IMR-90 (cell line): ENCODE data around the gene GABRR1. TPM values are rescaled to one million over a fixed set of nuclear protein-coding genes. Genes with fewer than 3 reads are reported as not detected.

Source experiments
- ATAC-seq: fragments of 200-7000 bp; cut with Tn5 transposase; 2 replicates; pipeline ENCODE4 v1.9.1; 2020; ENCODE audit warnings: low read depth, mild to moderate bottlenecking, moderate library complexity
- Bru-seq: library from RNA; stranded (reverse); fragments of 400-500 nt; gene quantifications from one replicate; lab custom pipeline; 2021; lab: Mats Ljungman, UMichigan
- BruChase-seq, 2 experiments: library from RNA; stranded (reverse); fragments of 400-500 nt; gene quantifications; one replicate each; lab custom pipeline; 2021; lab: Mats Ljungman, UMichigan
- BruUV-seq: library from RNA; stranded (reverse); fragments of 400-500 nt; replicated peaks from 2 replicates; lab custom pipeline; 2021; lab: Mats Ljungman, UMichigan
- CTCF ChIA-PET: fragments of 300-600 bp; formaldehyde crosslinking; extraction: SDS; loops from one replicate; lab custom pipeline; 2021; ENCODE audit warnings: antibody characterized with exemption; lab: Yijun Ruan, JAX
- POLR2A ChIA-PET: fragments of 300-600 bp; sonication (Branson Sonifier 250); formaldehyde crosslinking; loops from one replicate; lab custom pipeline; 2022; ENCODE audit warnings: antibody characterized with exemption; ENCODE audit not compliant: unreplicated experiment; lab: Charles Lee
- DNase-seq: peaks from one replicate; pipeline ENCODE4 v3.0.0; 2013
- H2AFZ ChIP-seq: replicated peaks from 2 replicates; pipeline ENCODE3; 2013; ENCODE audit warnings: low read length, mild to moderate bottlenecking; ENCODE audit not compliant: poor library complexity
- H2AK5ac ChIP-seq: 2 replicates; pipeline ENCODE4 v1.6.1; 2013; ENCODE audit warnings: low read depth, low read length, inconsistent platforms
- H2AK9ac ChIP-seq: replicated peaks from 2 replicates; pipeline ENCODE3; 2013; ENCODE audit warnings: mild to moderate bottlenecking, low read depth, low read length, moderate library complexity; ENCODE audit not compliant: poor library complexity
- H2BK120ac ChIP-seq: 2 replicates; pipeline ENCODE4 v1.6.1; 2013; ENCODE audit warnings: low read depth, low read length, inconsistent platforms
- H2BK15ac ChIP-seq: 3 replicates; pipeline ENCODE4 v1.6.1; 2013; ENCODE audit warnings: low read depth, low read length, inconsistent platforms
- H2BK20ac ChIP-seq: 2 replicates; pipeline ENCODE4 v1.6.1; 2013; ENCODE audit warnings: low read depth, mild to moderate bottlenecking, inconsistent platforms, low read length, moderate library complexity
- H2BK5ac ChIP-seq: 2 replicates; pipeline ENCODE4 v1.6.1; 2013; ENCODE audit warnings: mild to moderate bottlenecking, low read depth, low read length, inconsistent platforms; ENCODE audit not compliant: poor library complexity, severe bottlenecking
- H3K14ac ChIP-seq: replicated peaks from 2 replicates; pipeline ENCODE4 v1.6.1; 2013; ENCODE audit warnings: low read depth, low read length, inconsistent platforms
- H3K18ac ChIP-seq: 2 replicates; pipeline ENCODE4 v1.6.1; 2013; ENCODE audit warnings: low read depth, low read length, control low read depth
- H3K23ac ChIP-seq: 2 replicates; pipeline ENCODE4 v1.6.1; 2013; ENCODE audit warnings: low read depth, low read length, inconsistent platforms
- H3K27ac ChIP-seq: 2 replicates; pipeline ENCODE4 v1.5.1; 2013; ENCODE audit warnings: mild to moderate bottlenecking, control low read depth, low read length; ENCODE audit not compliant: insufficient read depth
- H3K27me3 ChIP-seq: 2 replicates; pipeline ENCODE4 v1.6.1; 2013; ENCODE audit warnings: low read length; ENCODE audit not compliant: control insufficient read depth, insufficient read depth
- H3K36me3 ChIP-seq: 2 replicates; pipeline ENCODE4 v1.6.1; 2013; ENCODE audit warnings: low read length, mixed read lengths; ENCODE audit not compliant: control insufficient read depth, insufficient read depth
- H3K4ac ChIP-seq: 2 replicates; pipeline ENCODE4 v1.6.1; 2013; ENCODE audit warnings: low read depth, low read length, inconsistent platforms
- H3K4me1 ChIP-seq: 2 replicates; pipeline ENCODE4 v1.6.1; 2013; ENCODE audit warnings: low read length, mixed read lengths; ENCODE audit not compliant: control insufficient read depth, insufficient read depth
- H3K4me2 ChIP-seq: 2 replicates; pipeline ENCODE4 v1.6.1; 2013; ENCODE audit warnings: low read depth, mild to moderate bottlenecking, control low read depth, low read length, moderate library complexity
- H3K4me3 ChIP-seq: 2 replicates; pipeline ENCODE4 v1.5.1; 2013; ENCODE audit warnings: low read depth, mild to moderate bottlenecking, control low read depth, low read length, moderate library complexity; ENCODE audit not compliant: insufficient read depth
- H3K56ac ChIP-seq: 2 replicates; pipeline ENCODE4 v1.6.1; 2013; ENCODE audit warnings: low read length, inconsistent platforms; ENCODE audit not compliant: insufficient read depth; ENCODE audit errors: extremely low read depth
- H3K79me1 ChIP-seq, 2 experiments: 2 replicates each; pipeline ENCODE4 v1.6.1; 2013; ENCODE audit warnings: low read length in 2 of 2, inconsistent platforms in 1 of 2, low read depth in 1 of 2
- H3K9ac ChIP-seq: 2 replicates; pipeline ENCODE4 v1.6.1; 2013; ENCODE audit warnings: low read depth, low read length, control low read depth
- H3K9me1 ChIP-seq: 2 replicates; pipeline ENCODE4 v1.6.1; 2013; ENCODE audit warnings: low read length, inconsistent platforms; ENCODE audit not compliant: insufficient read depth
- H3K9me3 ChIP-seq: 2 replicates; pipeline ENCODE4 v1.6.1; 2013; ENCODE audit warnings: low read length; ENCODE audit not compliant: control insufficient read depth, insufficient read depth
- H4K20me1 ChIP-seq: 2 replicates; pipeline ENCODE4 v1.6.1; 2013; ENCODE audit warnings: low read length, inconsistent platforms; ENCODE audit not compliant: insufficient read depth
- H4K5ac ChIP-seq: 2 replicates; pipeline ENCODE4 v1.6.1; 2013; ENCODE audit warnings: mild to moderate bottlenecking, low read depth, low read length, control low read depth
- H4K8ac ChIP-seq, 2 experiments: 2 replicates each; pipeline ENCODE4 v1.6.1; 2013; ENCODE audit warnings: low read depth in 2 of 2, low read length in 2 of 2, control low read depth in 1 of 2, inconsistent platforms in 1 of 2
- H4K91ac ChIP-seq: 2 replicates; pipeline ENCODE4 v1.6.1; 2013; ENCODE audit warnings: low read depth, low read length, inconsistent platforms; ENCODE audit not compliant: insufficient read depth
- CEBPB ChIP-seq: IDR thresholded peaks from 2 replicates; pipeline ENCODE4 v1.6.1; 2012; ENCODE audit warnings: low read depth, low read length, improper control_type of control experiment
- CHD1 ChIP-seq: IDR thresholded peaks from 2 replicates; pipeline ENCODE4 v1.6.1; 2012; ENCODE audit warnings: low read depth, low read length, improper control_type of control experiment
- MAFK ChIP-seq: IDR thresholded peaks from 2 replicates; pipeline ENCODE4 v1.6.1; 2012; ENCODE audit warnings: low read depth, low read length, improper control_type of control experiment
- WGBS, 2 experiments: methylation state at CpG; one replicate each; pipeline versions ENCODE4 v1.1.5 to v1.1.7; 2013; ENCODE audit warnings: missing lambda C conversion rate in 2 of 2; ENCODE audit not compliant: insufficient read length in 1 of 2; ENCODE audit errors: extremely low coverage in 2 of 2; 5-methylcytosine and 5-hydroxymethylcytosine counted together
- dilution Hi-C: fragments of 300-500 bp; cut with HindIII; formaldehyde crosslinking; loops from one replicate; pipeline ENCODE4 v1.14.3; 2018; ENCODE audit warnings: low sequenced_read_pairs; ENCODE audit not compliant: unreplicated experiment
- in situ Hi-C: fragments of 300-500 bp; cut with MboI; formaldehyde crosslinking; loops from 3 replicates; pipeline ENCODE4 v1.14.3; 2019; ENCODE audit warnings: low sequenced_read_pairs, inconsistent platforms, mixed read lengths
- intact Hi-C: fragments of 100-400 bp; cut with micrococcal nuclease; formaldehyde crosslinking; loops from 2 replicates; pipeline ENCODE4 v1.10.0; 2022
- long read RNA-seq: library from polyadenylated mRNA; unstranded; transcript quantifications from one replicate; pipeline ENCODE4 v2.0.0, GENCODE V29; 2021; ENCODE audit not compliant: unreplicated experiment
- polyA plus RNA-seq, 3 experiments: library from polyadenylated mRNA; depleted of rRNA; stranded (reverse); fragments of >200 nt; gene quantifications; 2 replicates each; pipeline ENCODE4 v1.2.3, GENCODE V29; 2012; ENCODE audit warnings: low replicate concordance in 1 of 3
- total RNA-seq: library from RNA; depleted of rRNA; stranded (reverse); fragments of >200 nt; gene quantifications from 2 replicates; pipeline ENCODE4 v1.2.3, GENCODE V29; 2012; rRNA removed

GABRR1 gene
- total RNA-seq (not detected in 2 replicates), polyA plus RNA-seq (2012; rRNA removed) (not detected in 2 replicates), Bru-seq, nascent RNA (percentile 2 among the genes with signal in this experiment), BruChase-seq, experiment 1, labeled RNA remaining after a 6-hour chase (percentile 2 among the genes with signal in this experiment), BruChase-seq, experiment 2, labeled RNA remaining after a 2-hour chase (percentile 2 among the genes with signal in this experiment)
- polyA plus RNA-seq (2012; cell fraction: cytosol; rRNA removed): not detected in 2 replicates
- not detected in 2 replicates for polyA plus RNA-seq (2012; cell fraction: nucleus; rRNA removed; ENCODE audit: low replicate concordance)
- long read RNA-seq: 0 reads

- Histone ChIP-seq H3K14ac (no peak within 1 kb of the TSS), H2AK9ac (no peak within 1 kb of the TSS), H3K27me3 (peaks cover 4% of the 10 kb centered on the region), H3K9me3 (no peaks in the 10 kb centered on the region), H2BK20ac (no peak within 1 kb of the TSS), H2BK120ac (no peak within 1 kb of the TSS), H4K8ac (no peak within 1 kb of the TSS), H4K5ac (no peak within 1 kb of the TSS), H4K20me1 (no peaks in the 10 kb centered on the region), H3K9ac (no peak within 1 kb of the TSS), H3K4me1 (no peaks in the 10 kb centered on the region), H3K18ac (no peak within 1 kb of the TSS), H2AK5ac (no peak within 1 kb of the TSS), H2AFZ (no peak within 1 kb of the TSS), H3K4ac (no peak within 1 kb of the TSS), H3K27ac (no peak within 1 kb of the TSS), H4K91ac (no peak within 1 kb of the TSS), H3K4me2 (no peak within 1 kb of the TSS), H3K4me3 (no peak within 1 kb of the TSS), H3K9me1 (no peaks in the 10 kb centered on the region), H2BK5ac (no peak within 1 kb of the TSS), H2BK15ac (no peak within 1 kb of the TSS), H3K79me1 (no peaks in the 10 kb centered on the region), H3K36me3 (no peaks in the 10 kb centered on the region), H3K56ac (no peak within 1 kb of the TSS), H3K23ac (no peak within 1 kb of the TSS)
- CTCF ChIA-PET: interaction anchor here (0.7 kb wide), 1 partner anchor 96 kb away, joined by 3 read pairs; no protein-coding TSS in a partner anchor
- dilution Hi-C loops (no loop called here), in situ Hi-C loops (no loop called here), intact Hi-C loops (no loop called here)
- BruUV-seq: no TSS peak
- TF ChIP-seq MAFK (no peak), CEBPB (no peak), CHD1 (no peak)
- DNase-seq (no peak), ATAC-seq (no peak)
- WGBS, 2 experiments: 90% methylated on average over 2 of the region's 10 CpGs; no CpG with 5 or more reads in 1 of the 2 experiments
- POLR2A ChIA-PET: no interaction called here
Observed at GRCh38 chr6:89217299-89217910, at the start of gene GABRR1. Gene GABRR1 (minus strand): TSS chr6:89217358. CDS start chr6:89217322, 36 bp downstream.
